SH-SY5Y (cell line): Measurements from ENCODE around the gene HOXB3.

Source experiments
- GATA2 ChIP-seq: IDR thresholded peaks from 2 replicates; pipeline ENCODE4 v1.6.1; 2011; ENCODE audit warnings: mild to moderate bottlenecking, low read depth, low read length
- GATA3 ChIP-seq: IDR thresholded peaks from 2 replicates; pipeline ENCODE4 v1.6.1; 2011; ENCODE audit warnings: low read depth, mild to moderate bottlenecking, low read length, moderate library complexity

- TF ChIP-seq GATA3 = no peak
- TF ChIP-seq GATA2 = no peak
These were observed 2.5 kb upstream of the HOXB3 start for GRCh38 chr17:48592577-48592976.
